ENCODE results near the gene SMOC1. TPM values are rescaled to one million over a fixed set of nuclear protein-coding genes. Genes with fewer than 3 reads are reported as not detected.
"Not testable (repeated sequence)": the region's sequence is repeated elsewhere in the genome, so short reads cannot be mapped to it uniquely, and the experiment has no call there.

SMOC1 gene
- polyA plus RNA-seq, 12 donors = 2.5 to 10.6 (median 5.1) TPM; not detected in 2

DNA sequence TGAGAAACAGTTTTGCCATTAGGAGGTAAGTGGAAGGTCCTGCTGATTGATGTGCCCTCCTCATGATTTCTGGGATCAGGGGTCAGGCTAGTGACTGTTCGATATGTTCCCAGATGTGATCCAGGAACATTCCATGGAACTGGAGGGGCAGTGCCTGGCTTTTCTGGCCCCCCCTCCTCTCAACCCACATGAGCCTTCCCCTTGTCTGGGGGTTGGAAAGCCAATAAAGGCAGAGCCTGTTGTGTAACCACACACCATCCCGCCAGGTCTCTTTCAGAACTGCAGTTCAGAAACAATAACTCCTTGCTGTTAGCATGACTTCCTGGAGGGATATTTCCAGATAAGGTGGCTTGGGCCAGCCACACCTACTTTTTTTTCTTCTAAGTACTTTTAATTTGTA, 17.8 kb downstream of the SMOC1 start:
- DNase-seq = no peak

DNA sequence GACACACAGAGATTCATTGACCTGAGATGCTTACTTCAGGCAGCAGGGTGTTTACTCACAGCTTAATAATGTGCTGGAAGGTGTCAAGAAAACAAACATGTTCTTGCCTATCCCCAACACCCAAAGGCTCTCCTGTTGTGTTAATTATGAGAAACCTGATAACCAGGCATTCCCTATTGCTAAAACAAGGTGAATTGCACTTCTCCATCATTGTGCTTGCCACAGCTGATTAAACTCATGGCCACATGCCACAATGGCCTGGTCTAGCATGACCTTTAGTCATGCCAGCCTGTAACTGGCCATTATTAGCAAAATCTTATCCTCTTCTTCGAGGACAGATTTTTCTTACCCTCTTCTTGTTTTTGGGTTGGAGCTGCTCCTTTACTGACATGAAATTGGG, 21.4 kb downstream of the SMOC1 start:
- no peak for DNase-seq

- DNase-seq = no peak
These were observed 22.1 kb downstream of the SMOC1 start for GRCh38 chr14:69901113-69901951.

DNA sequence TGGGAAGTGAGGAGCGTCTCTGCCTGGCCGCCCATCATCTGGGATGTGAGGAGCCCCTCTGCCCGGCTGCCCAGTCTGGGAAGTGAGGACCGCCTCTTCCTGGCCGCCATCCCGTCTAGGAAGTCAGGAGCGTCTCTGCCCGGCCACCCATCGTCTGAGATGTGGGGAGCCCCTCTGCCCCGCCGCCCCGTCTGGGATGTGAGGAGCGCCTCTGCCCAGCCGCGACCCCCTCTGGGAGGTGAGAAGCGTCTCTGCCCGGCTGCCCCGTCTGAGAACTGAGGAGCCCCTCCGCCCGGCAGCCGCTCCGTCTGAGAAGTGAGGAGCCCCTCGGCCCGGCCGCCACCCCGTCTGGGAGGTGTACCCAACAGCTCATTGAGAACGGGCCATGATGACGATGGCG, 23.8 kb downstream of the SMOC1 start:
- not testable (repeated sequence) for DNase-seq

DNA sequence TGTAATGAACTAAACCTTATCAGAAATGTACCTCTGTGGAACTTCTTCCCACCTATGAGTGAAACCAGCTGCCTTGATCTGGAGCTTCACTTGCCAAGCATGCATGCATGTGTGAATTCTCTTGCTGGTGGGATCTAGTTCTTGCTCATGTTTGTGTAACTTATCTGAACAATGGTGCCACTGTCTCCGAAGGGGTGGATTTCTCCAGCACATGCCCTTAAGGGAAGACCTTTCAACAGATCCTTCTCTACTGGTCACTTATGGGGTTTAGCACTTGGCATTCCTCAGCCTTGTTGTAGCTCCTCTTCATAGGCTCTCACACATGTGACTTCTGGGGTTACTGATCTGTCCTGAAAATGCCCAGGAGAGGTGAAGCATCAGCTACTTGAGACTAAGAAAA, 25.0 kb downstream of the SMOC1 start:
- DNase-seq = no peak

DNA sequence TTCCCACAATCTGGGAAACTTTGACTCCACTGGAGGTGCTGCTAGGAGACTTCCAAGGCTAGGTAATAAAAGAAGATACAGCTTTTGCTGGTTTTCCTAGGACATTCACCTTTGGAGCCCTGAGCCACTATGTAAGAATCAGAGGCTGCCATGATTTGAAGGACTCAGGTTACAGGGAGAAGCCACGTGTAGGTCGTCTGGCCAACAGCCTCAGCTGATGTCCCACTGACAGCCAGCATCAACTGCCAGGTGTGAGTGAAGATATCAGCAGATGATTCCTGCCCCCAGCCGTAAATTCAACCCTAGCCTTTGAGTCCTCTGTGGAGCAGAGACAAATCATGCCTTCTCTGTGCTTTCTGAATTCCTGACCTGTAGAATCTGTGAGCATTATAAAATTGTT, 27.0 kb downstream of the SMOC1 start:
- no peak for DNase-seq

DNA sequence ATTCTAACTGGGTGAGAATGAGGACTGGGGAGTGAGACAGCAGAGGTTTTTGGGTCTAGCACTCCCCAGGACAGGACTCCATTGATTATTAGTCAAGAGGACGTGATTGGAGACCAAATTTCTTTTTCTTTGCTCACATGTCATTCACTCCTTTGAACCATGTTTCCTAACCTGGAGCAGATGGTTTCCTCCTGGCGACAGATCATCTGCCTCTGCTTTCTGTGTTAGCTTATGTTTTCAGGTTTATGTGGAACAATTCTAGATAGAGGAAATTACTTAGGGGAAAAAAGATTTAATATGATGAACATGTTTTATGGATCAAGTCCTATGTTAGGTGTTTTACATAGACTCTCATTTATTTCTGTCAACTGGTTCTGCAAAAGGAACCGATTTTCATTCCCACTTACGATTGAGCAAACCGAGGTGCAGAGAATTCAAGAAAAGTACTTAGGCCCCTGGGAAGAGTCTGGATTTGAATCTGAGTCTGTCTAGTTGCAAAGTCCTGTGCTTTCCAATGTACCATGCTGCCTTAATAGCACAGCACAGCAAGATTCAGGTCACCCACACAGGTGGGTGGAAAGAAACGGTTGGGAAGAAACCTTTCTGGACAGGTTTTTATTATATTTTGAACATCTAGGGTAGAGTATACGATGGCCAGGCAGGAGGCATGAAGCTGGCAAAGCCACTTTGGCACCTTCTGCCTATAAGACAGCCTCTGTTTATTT, 30.8 kb downstream of the SMOC1 start:
- no peak for DNase-seq

GRCh38 chr14:69910871-69911270, 31.7 kb downstream of the SMOC1 start:
- no peak for DNase-seq

- DNase-seq = no peak
These were observed 34.5 kb downstream of the SMOC1 start for GRCh38 chr14:69913686-69914085.

GRCh38 chr14:69916396-69916795, 37.2 kb downstream of the SMOC1 start:
- DNase-seq = no peak

- no peak for DNase-seq
These were observed 38.1 kb downstream of the SMOC1 start for GRCh38 chr14:69917287-69917686.

- no peak for DNase-seq
These were observed 40.6 kb downstream of the SMOC1 start for GRCh38 chr14:69919815-69920214.

- DNase-seq = no peak
These were observed 41.8 kb downstream of the SMOC1 start for GRCh38 chr14:69921052-69921451.

- no peak for DNase-seq
These were observed 43.0 kb downstream of the SMOC1 start for GRCh38 chr14:69922198-69922597.

- no peak for DNase-seq
These were observed 45.0 kb downstream of the SMOC1 start for GRCh38 chr14:69924201-69924600.

- no peak for DNase-seq
These were observed 48.9 kb downstream of the SMOC1 start for GRCh38 chr14:69928111-69928523.

- DNase-seq = no peak
These were observed 51.7 kb downstream of the SMOC1 start for GRCh38 chr14:69930780-69931379.

DNA sequence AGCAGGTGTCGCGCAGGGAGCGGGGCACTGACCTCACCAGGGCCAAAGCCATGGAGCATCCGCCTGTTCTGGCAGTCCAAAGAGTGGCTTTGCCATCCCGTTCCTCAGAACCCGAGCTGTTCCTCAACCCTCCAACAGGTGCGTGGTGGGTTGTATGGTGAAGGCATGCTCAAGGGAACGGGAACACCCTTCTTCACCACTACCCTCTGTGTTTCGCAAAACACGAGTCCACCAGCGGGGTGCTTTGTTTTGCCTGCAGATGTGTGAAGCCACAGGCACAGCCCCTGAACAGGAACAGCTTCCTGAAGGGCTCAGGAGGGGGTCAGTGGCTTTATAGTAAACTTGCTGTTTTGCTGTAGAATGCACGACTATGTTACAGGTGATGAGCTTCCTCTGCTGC, 52.7 kb downstream of the SMOC1 start:
- no peak for DNase-seq

DNA sequence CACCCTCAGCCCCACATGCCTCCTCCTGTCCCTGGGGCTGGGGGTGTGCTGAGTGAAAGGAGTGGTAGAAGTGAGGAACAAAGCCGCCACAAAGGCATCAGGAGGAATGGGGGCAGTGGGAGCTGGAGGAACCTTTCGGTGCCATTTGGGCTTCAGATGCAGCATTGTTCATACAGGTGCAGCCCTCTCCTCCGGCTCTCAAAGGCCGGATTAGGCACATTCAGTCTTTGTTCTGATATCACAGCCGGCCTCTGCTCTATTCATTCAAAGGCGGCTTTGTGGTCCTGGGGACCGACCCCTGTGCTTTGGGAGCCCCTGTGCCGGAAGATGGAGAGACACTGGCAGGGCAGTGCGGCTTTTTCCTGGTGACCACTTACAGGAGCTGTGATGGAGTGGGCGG, 53.2 kb downstream of the SMOC1 start:
- DNase-seq = no peak

DNA sequence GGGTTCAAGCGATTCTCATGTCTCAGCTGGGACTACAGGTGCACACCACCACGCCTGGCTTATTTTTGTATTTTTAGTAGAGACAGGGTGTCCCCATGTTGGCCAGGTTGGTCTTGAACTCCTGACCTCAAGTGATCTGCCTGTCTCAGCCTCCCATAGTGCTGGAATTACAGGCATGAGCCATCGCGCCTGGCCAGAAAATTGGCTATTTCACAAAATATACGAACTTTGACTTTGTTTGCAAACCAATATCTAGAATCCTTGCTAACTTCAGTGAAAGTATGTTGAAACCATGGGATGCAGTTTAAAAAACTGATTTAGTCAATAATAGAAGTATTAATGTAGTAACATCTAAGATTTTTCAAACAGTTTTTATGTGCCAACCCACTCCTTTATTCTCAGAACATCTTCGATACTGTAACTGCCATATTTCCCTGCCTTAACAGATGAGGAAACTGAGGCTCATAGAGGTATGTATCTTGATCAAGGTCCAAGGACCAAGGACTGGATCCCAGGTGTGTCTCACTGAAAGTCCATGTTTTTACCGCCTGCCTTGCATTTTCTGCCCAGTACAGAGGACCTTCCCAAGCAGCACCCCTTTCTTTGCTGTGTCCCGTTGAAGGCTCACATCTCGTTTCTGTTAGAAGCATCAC, 54.5 kb downstream of the SMOC1 start:
- no peak for DNase-seq

DNA sequence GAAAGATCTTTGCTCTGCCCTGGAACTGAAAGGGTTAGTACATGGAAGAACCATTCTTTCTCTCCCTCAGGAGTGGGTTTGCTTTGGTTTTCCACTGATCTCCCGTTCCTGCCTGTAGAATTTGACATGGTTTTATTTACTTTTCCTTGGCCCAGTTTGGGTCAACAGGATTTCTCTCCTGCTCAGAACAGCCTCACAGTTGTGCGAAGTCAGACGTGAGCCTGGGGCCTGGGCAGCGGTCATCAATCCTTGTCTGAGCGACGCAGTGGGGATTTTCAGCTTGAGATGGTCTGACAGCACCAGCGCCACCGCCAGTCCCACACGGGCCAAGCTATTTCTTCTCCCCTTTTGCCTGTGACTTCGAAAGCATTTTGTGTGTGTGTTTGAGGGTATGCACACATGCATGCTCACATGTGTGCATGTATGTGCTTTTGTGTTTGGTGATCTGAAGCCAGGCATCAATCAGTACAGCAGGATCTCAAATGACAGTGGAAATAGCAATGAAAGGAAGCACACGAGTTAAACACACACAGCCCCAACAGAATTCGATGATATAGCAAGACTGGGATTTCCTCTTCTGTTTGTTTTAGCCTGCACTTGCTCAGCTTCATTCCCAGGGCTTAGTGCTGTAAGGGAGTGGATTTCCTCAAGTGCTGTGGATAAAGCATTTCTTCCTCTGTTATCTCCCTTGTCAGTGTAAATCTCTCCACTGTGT, 58.3 kb downstream of the SMOC1 start:
- DNase-seq = no peak

GRCh38 chr14:69938751-69939150, 59.5 kb downstream of the SMOC1 start:
- DNase-seq = no peak
